HepG2 (cell line): ENCODE measurements around the gene PKLR. TPM values are rescaled to one million over a fixed set of nuclear protein-coding genes. Genes with fewer than 3 reads are reported as not detected.
A peak's percentile ranks its signal among the peaks of the same experiment; 100 is the strongest.

Source experiments
- AGO1 ChIP-seq: fragments of 200-400 bp; formaldehyde crosslinking; IDR thresholded peaks from 2 replicates; pipeline ENCODE4 v1.6.1; 2017; ENCODE audit warnings: mild to moderate bottlenecking, low read depth, low read length, moderate library complexity; ENCODE audit not compliant: poor library complexity, severe bottlenecking
- CEBPG ChIP-seq: IDR thresholded peaks from 2 replicates; pipeline ENCODE4 v1.6.1; 2016
- CENPX ChIP-seq: sonication (generic); formaldehyde crosslinking; IDR thresholded peaks from 2 replicates; pipeline ENCODE4 v1.9.0; 2021; ENCODE audit warnings: mild to moderate bottlenecking, missing genetic modification reagents, moderate library complexity
- GZF1 ChIP-seq: sonication (generic); formaldehyde crosslinking; IDR thresholded peaks from 2 replicates; pipeline ENCODE4 v1.5.1; 2020; ENCODE audit warnings: mild to moderate bottlenecking, missing genetic modification reagents
- KLF11 ChIP-seq: IDR thresholded peaks from 2 replicates; pipeline ENCODE4 v1.6.1; 2016; ENCODE audit warnings: missing compliant biosample characterization
- NR2F2 ChIP-seq: IDR thresholded peaks from 2 replicates; pipeline ENCODE4 v1.6.1; 2012; ENCODE audit warnings: low read depth, inconsistent platforms, borderline replicate concordance
- REL ChIP-seq: sonication (generic); formaldehyde crosslinking; conservative IDR thresholded peaks from 2 replicates; pipeline ENCODE4 v1.8.0; 2022; ENCODE audit warnings: mild to moderate bottlenecking, missing genetic modification reagents, moderate library complexity
- SIX1 ChIP-seq: sonication (generic); formaldehyde crosslinking; IDR thresholded peaks from 2 replicates; pipeline ENCODE4 v1.4.0; 2020; ENCODE audit warnings: missing genetic modification reagents, borderline replicate concordance
- SMYD3 ChIP-seq: sonication (generic); formaldehyde crosslinking; IDR thresholded peaks from 2 replicates; pipeline ENCODE4 v1.8.1; 2023; ENCODE audit warnings: mild to moderate bottlenecking, missing genetic modification reagents
- SOX5 ChIP-seq: IDR thresholded peaks from 2 replicates; pipeline ENCODE4 v1.6.1; 2016; ENCODE audit warnings: borderline replicate concordance
- SSRP1 ChIP-seq: IDR thresholded peaks from 2 replicates; pipeline ENCODE4 v1.6.1; 2016; ENCODE audit warnings: control low read depth
- ZBTB42 ChIP-seq: sonication (generic); formaldehyde crosslinking; IDR thresholded peaks from 2 replicates; pipeline ENCODE4 v1.5.0; 2020; ENCODE audit warnings: mild to moderate bottlenecking, missing genetic modification reagents
- ZMYM4 ChIP-seq: sonication (generic); formaldehyde crosslinking; IDR thresholded peaks from 2 replicates; pipeline ENCODE4 v1.8.1; 2023; ENCODE audit warnings: mild to moderate bottlenecking, missing genetic modification reagents
- ZNF124 ChIP-seq: sonication (generic); formaldehyde crosslinking; IDR thresholded peaks from 2 replicates; pipeline ENCODE4 v1.4.0; 2020; ENCODE audit warnings: missing genetic modification reagents
- ZNF232 ChIP-seq: sonication (generic); formaldehyde crosslinking; IDR thresholded peaks from 2 replicates; pipeline ENCODE4 v1.4.0; 2020; ENCODE audit warnings: missing genetic modification reagents, borderline replicate concordance
- ZNF234 ChIP-seq: sonication (generic); formaldehyde crosslinking; conservative IDR thresholded peaks from 2 replicates; pipeline ENCODE4 v1.5.1; 2020; ENCODE audit warnings: mild to moderate bottlenecking, missing genetic modification reagents
- ZNF24 ChIP-seq: fragments of 450-650 bp; IDR thresholded peaks from 2 replicates; pipeline ENCODE4 v1.6.1; 2017; ENCODE audit warnings: antibody characterized with exemption, mild to moderate bottlenecking
- ZNF460 ChIP-seq: sonication (generic); formaldehyde crosslinking; IDR thresholded peaks from 2 replicates; pipeline ENCODE4 v1.5.1; 2020; ENCODE audit warnings: missing genetic modification reagents, mild to moderate bottlenecking, borderline replicate concordance
- ZNF468 ChIP-seq: sonication (generic); formaldehyde crosslinking; IDR thresholded peaks from 2 replicates; pipeline ENCODE4 v1.8.0; 2022; ENCODE audit warnings: mild to moderate bottlenecking, moderate library complexity, missing genetic modification reagents
- ZNF629 ChIP-seq: sonication (generic); formaldehyde crosslinking; conservative IDR thresholded peaks from 2 replicates; pipeline ENCODE4 v1.5.0; 2020; ENCODE audit warnings: missing genetic modification reagents
- ZNF703 ChIP-seq: sonication (generic); formaldehyde crosslinking; IDR thresholded peaks from 2 replicates; pipeline ENCODE4 v1.5.1; 2020; ENCODE audit warnings: missing genetic modification reagents, mild to moderate bottlenecking, moderate library complexity, borderline replicate concordance
- ZNF766 ChIP-seq: sonication (generic); formaldehyde crosslinking; IDR thresholded peaks from 2 replicates; pipeline ENCODE4 v1.5.0; 2020; ENCODE audit warnings: missing genetic modification reagents, borderline replicate concordance
- ZNF816 ChIP-seq: sonication (generic); formaldehyde crosslinking; IDR thresholded peaks from 2 replicates; pipeline ENCODE4 v1.8.0; 2022; ENCODE audit warnings: missing genetic modification reagents, mild to moderate bottlenecking, borderline replicate concordance
- ZNF879 ChIP-seq: sonication (generic); formaldehyde crosslinking; IDR thresholded peaks from 2 replicates; pipeline ENCODE4 v1.8.1; 2023; ENCODE audit warnings: missing genetic modification reagents
- ZSCAN12 ChIP-seq: sonication (generic); formaldehyde crosslinking; IDR thresholded peaks from 2 replicates; pipeline ENCODE4 v1.9.0; 2021; ENCODE audit warnings: mild to moderate bottlenecking, missing genetic modification reagents
- ZSCAN21 ChIP-seq: sonication (generic); formaldehyde crosslinking; IDR thresholded peaks from 2 replicates; pipeline ENCODE4 v1.8.0; 2022; ENCODE audit warnings: mild to moderate bottlenecking, missing genetic modification reagents, moderate library complexity, borderline replicate concordance
- polyA plus RNA-seq, 8 experiments: library from polyadenylated mRNA; depleted of rRNA in 3 of 8; stranded (reverse) in 7 of 8; unstranded in 1 of 8; fragments of >200 nt; fragmentation: Illumina TruSeq in 4 of 8; extraction: Trizol in 4 of 8; gene quantifications; 2 replicates each; pipeline versions ENCODE4 v1.2.1 to v1.2.3, GENCODE V29; 2011 to 2016; ENCODE audit warnings: low read depth in 4 of 8, missing spikeins in 1 of 8, mixed read lengths in 1 of 8; ENCODE audit not compliant: insufficient read depth in 1 of 8
- total RNA-seq, 5 experiments: library from RNA; depleted of rRNA; stranded (reverse); fragments of >200 nt; fragmentation: Illumina TruSeq; extraction: Trizol; gene quantifications; 2 replicates each; pipeline ENCODE4 v1.2.3, GENCODE V29; 2016; ENCODE audit warnings: low read depth in 1 of 5
- TF ChIP-seq, protein P1 (sequence below): IDR thresholded peaks from 2 replicates; pipeline ENCODE4 v1.6.1; 2016; ENCODE audit warnings: mild to moderate bottlenecking, missing biosample characterization, missing genetic modification reagents
- TF ChIP-seq, protein P2 (sequence below): sonication (generic); formaldehyde crosslinking; IDR thresholded peaks from 2 replicates; pipeline ENCODE4 v1.8.1; 2022; ENCODE audit warnings: mild to moderate bottlenecking, missing genetic modification reagents
- TF ChIP-seq, protein P3 (sequence below): fragments of 450-650 bp; IDR thresholded peaks from 2 replicates; pipeline ENCODE4 v1.6.1; 2017

Gene PKLR
- total and polyA plus RNA-seq, 2 of the 13 experiments (the other 11 are each of a cell fraction or from before 2014, with no cell fraction given): 10.3 to 29.3 TPM

DNA sequence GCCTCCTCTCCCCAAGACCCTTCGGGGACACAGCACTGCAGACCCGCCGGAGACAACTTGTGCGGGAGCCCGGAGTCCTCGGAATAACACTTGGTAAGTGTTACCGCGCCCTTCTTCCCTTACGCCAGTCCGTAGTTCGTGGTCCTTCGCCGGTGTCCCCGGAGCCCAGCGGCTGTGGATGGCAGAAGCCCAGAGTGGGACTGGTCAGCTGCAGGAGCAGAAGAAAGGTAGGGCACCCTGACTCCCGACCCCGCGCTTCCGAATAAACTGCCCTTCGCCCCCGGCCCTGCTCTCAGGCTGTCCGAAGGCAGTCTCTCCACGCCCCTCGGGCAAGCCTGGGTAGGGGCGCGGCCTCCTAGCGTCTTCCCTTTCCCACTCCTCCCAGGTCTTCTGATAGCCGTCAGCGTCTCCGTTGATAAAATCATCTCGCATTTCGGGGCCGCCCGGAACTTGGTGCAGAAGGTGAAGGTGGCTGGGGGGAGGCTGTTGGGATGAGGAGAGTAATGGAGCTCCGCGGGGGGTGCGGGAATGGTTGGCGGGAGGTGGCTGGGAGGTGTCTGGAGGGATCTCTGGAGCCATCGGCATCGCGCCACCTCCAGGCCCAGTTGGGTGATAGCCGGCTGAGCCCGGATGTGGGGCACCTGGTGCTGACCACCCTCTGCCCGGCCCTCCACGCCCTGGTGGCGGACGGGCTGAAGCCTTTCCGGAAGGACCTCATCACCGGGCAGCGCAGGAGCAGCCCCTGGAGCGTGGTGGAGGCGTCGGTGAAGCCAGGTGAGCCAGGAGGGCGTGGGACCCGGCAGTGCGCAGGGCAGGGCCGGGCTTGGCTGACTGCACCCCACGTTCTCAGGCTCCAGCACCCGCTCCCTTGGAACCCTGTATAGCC is 23.7 kb upstream of the PKLR start (continued):
- TF ChIP-seq ZBTB42 (CRISPR knock-in tag): 0 out of 2 replicates have a peak, but pooled peaks have one; percentile 49
- no peak for TF ChIP-seq SSRP1 (CRISPR knock-in tag)
- TF ChIP-seq ZSCAN12 (CRISPR knock-in tag): no peak
- no peak for TF ChIP-seq CENPX
- no peak for TF ChIP-seq ZMYM4
- no peak for TF ChIP-seq ZNF629 (CRISPR knock-in tag)
- TF ChIP-seq SMYD3 (CRISPR knock-in tag): no peak
- TF ChIP-seq KLF11: no peak
- TF ChIP-seq, protein P1, sequence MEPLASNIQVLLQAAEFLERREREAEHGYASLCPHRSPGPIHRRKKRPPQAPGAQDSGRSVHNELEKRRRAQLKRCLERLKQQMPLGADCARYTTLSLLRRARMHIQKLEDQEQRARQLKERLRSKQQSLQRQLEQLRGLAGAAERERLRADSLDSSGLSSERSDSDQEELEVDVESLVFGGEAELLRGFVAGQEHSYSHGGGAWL (CRISPR knock-in tag): no peak
- no peak for TF ChIP-seq CEBPG (CRISPR knock-in tag)
- no peak for TF ChIP-seq GZF1
- no peak for TF ChIP-seq NR2F2
- TF ChIP-seq ZNF124 (CRISPR knock-in tag): no peak
- no peak; the same call in 1 of the 2 replicates for TF ChIP-seq ZNF766
- TF ChIP-seq, protein P2, sequence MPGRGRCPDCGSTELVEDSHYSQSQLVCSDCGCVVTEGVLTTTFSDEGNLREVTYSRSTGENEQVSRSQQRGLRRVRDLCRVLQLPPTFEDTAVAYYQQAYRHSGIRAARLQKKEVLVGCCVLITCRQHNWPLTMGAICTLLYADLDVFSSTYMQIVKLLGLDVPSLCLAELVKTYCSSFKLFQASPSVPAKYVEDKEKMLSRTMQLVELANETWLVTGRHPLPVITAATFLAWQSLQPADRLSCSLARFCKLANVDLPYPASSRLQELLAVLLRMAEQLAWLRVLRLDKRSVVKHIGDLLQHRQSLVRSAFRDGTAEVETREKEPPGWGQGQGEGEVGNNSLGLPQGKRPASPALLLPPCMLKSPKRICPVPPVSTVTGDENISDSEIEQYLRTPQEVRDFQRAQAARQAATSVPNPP: no peak
- 0 out of 2 replicates have a peak, but pooled peaks have one; percentile 44 for TF ChIP-seq ZNF232 (CRISPR knock-in tag)
- TF ChIP-seq SOX5 (CRISPR knock-in tag): 0 out of 2 replicates have a peak, but pooled peaks have one; percentile 29
- no peak for TF ChIP-seq AGO1
- no peak for TF ChIP-seq ZNF816 (CRISPR knock-in tag)
- no peak for TF ChIP-seq ZNF468 (CRISPR knock-in tag)
- TF ChIP-seq ZNF234: no peak
- TF ChIP-seq ZNF460: no peak
- TF ChIP-seq ZNF703 (CRISPR knock-in tag): no peak; the same call in 1 of the 2 replicates
- no peak for TF ChIP-seq ZNF879 (CRISPR knock-in tag)
- TF ChIP-seq REL: no peak
- TF ChIP-seq, protein P3, sequence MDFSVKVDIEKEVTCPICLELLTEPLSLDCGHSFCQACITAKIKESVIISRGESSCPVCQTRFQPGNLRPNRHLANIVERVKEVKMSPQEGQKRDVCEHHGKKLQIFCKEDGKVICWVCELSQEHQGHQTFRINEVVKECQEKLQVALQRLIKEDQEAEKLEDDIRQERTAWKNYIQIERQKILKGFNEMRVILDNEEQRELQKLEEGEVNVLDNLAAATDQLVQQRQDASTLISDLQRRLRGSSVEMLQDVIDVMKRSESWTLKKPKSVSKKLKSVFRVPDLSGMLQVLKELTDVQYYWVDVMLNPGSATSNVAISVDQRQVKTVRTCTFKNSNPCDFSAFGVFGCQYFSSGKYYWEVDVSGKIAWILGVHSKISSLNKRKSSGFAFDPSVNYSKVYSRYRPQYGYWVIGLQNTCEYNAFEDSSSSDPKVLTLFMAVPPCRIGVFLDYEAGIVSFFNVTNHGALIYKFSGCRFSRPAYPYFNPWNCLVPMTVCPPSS: no peak
- no peak for TF ChIP-seq ZNF24
- no peak; the same call in 1 of the 2 replicates for TF ChIP-seq ZSCAN21 (CRISPR knock-in tag)
- TF ChIP-seq SIX1: no peak
